ENCODE measurements around the gene UCP1.

The UCP1 gene

DNA sequence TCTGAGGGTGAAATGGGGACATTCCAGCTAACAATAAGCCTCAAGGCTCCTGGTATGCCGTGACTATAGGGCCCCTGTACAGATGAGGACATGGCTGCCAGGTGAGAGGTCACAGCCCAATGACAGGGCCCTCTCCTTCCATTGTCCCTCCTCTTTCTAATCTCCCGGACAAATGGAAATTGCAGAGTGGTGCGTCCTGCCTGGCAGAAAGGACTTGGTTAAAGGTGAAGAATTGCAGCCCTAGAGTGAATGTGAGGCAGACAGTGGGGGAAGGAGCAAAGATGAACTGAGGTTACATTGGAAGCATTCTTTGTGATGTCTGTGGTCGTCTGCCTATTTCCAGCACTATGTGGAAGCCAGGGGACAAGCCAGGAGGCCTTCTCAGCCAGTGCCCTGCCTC is 6.7 kb upstream of the UCP1 start:
- TF ChIP-seq GABPA (IDR thresholded peaks at IDR 0.05; ENCODE audit: low read depth) = no peak
- TF ChIP-seq, protein P1, sequence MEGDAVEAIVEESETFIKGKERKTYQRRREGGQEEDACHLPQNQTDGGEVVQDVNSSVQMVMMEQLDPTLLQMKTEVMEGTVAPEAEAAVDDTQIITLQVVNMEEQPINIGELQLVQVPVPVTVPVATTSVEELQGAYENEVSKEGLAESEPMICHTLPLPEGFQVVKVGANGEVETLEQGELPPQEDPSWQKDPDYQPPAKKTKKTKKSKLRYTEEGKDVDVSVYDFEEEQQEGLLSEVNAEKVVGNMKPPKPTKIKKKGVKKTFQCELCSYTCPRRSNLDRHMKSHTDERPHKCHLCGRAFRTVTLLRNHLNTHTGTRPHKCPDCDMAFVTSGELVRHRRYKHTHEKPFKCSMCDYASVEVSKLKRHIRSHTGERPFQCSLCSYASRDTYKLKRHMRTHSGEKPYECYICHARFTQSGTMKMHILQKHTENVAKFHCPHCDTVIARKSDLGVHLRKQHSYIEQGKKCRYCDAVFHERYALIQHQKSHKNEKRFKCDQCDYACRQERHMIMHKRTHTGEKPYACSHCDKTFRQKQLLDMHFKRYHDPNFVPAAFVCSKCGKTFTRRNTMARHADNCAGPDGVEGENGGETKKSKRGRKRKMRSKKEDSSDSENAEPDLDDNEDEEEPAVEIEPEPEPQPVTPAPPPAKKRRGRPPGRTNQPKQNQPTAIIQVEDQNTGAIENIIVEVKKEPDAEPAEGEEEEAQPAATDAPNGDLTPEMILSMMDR (IDR thresholded peaks at IDR 0.05; ENCODE audit: insufficient read depth, low read length) = no peak
- Histone ChIP-seq H3K4me3 (replicated peaks; ENCODE audit: insufficient read depth, low read length) (no peak overlapping the region), H3K27ac (replicated peaks) (no peak overlapping the region), H3K27me3 (ENCODE audit: insufficient read depth, poor library complexity, severe bottlenecking) (peaks cover 14% of the 10 kb centered on the region)
- no peak for DNase-seq (ENCODE audit: low read depth in 1 of 2, low spot score in 1 of 2)

DNA sequence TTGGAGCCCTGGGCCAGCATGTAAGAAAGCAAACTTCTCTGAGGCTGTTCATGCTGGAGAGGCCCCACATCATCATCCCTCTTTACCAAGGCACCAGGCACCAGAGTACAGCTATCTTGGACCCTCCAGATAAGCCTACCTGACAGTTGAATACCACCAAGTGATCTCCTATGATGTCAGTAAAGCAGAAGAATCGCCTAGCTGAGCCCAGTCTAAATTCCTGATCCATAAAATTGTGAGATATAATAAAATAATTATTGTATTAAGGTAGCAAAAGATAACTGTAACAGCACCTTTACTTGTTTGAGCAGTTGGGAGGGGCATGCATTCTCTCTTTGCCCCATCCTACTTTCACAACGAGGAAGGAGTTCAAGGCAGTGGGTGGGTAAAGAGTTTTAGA is 2.9 kb upstream of the UCP1 start:
- H3K27me3 ChIP-seq (ENCODE audit: insufficient read depth, poor library complexity, severe bottlenecking) = peaks cover 45% of the 10 kb centered on the region
- no peak overlapping the region for H3K4me3 ChIP-seq (replicated peaks; ENCODE audit: insufficient read depth, low read length)
- no peak overlapping the region for H3K27ac ChIP-seq (replicated peaks)
- TF ChIP-seq POLR2AphosphoS5 (IDR thresholded peaks at IDR 0.05; ENCODE audit: low read depth) (no peak), SPI1 (IDR thresholded peaks at IDR 0.05; ENCODE audit: borderline replicate concordance, low read depth) (no peak), GABPA (IDR thresholded peaks at IDR 0.05; ENCODE audit: low read depth) (no peak)
- TF ChIP-seq, protein P1 (IDR thresholded peaks at IDR 0.05; ENCODE audit: insufficient read depth, low read length) = no peak
- TF ChIP-seq, protein P2, sequence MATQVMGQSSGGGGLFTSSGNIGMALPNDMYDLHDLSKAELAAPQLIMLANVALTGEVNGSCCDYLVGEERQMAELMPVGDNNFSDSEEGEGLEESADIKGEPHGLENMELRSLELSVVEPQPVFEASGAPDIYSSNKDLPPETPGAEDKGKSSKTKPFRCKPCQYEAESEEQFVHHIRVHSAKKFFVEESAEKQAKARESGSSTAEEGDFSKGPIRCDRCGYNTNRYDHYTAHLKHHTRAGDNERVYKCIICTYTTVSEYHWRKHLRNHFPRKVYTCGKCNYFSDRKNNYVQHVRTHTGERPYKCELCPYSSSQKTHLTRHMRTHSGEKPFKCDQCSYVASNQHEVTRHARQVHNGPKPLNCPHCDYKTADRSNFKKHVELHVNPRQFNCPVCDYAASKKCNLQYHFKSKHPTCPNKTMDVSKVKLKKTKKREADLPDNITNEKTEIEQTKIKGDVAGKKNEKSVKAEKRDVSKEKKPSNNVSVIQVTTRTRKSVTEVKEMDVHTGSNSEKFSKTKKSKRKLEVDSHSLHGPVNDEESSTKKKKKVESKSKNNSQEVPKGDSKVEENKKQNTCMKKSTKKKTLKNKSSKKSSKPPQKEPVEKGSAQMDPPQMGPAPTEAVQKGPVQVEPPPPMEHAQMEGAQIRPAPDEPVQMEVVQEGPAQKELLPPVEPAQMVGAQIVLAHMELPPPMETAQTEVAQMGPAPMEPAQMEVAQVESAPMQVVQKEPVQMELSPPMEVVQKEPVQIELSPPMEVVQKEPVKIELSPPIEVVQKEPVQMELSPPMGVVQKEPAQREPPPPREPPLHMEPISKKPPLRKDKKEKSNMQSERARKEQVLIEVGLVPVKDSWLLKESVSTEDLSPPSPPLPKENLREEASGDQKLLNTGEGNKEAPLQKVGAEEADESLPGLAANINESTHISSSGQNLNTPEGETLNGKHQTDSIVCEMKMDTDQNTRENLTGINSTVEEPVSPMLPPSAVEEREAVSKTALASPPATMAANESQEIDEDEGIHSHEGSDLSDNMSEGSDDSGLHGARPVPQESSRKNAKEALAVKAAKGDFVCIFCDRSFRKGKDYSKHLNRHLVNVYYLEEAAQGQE (IDR thresholded peaks at IDR 0.05; ENCODE audit: insufficient replicate concordance, low read depth) = no peak
- no peak for DNase-seq (ENCODE audit: low read depth in 1 of 2, low spot score in 1 of 2)

DNA sequence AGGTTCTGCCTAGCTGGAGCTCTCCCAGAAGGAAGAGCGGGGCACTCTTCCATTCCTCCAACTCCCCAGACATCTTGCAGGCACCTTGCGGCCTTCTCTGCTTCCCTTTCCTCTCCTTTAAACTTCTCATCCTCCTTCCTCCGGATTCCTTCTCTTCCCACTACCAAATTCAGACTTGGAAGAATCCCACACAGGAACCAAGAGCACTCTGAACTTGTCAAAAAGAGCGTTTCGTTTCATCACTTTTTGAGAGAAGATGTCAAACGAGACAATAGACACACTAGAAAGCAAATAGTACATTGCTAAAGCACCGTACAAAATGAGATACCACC is 512 bp upstream of the UCP1 start:
- TF ChIP-seq, protein P2 (IDR thresholded peaks at IDR 0.05; ENCODE audit: insufficient replicate concordance, low read depth) = no peak
- no peak for TF ChIP-seq SPI1 (IDR thresholded peaks at IDR 0.05; ENCODE audit: borderline replicate concordance, low read depth)
- TF ChIP-seq, protein P1 (IDR thresholded peaks at IDR 0.05; ENCODE audit: insufficient read depth, low read length) = no peak
- TF ChIP-seq POLR2AphosphoS5 (IDR thresholded peaks at IDR 0.05; ENCODE audit: low read depth) = no peak
- TF ChIP-seq GABPA (IDR thresholded peaks at IDR 0.05; ENCODE audit: low read depth) = no peak
- Histone ChIP-seq H3K4me3 (replicated peaks; ENCODE audit: insufficient read depth, low read length) (no peak overlapping the region), H3K27ac (replicated peaks) (no peak overlapping the region), H3K27me3 (ENCODE audit: insufficient read depth, poor library complexity, severe bottlenecking) (peaks cover 58% of the 10 kb centered on the region)
- no peak for DNase-seq (ENCODE audit: low read depth in 1 of 2, low spot score in 1 of 2)

DNA sequence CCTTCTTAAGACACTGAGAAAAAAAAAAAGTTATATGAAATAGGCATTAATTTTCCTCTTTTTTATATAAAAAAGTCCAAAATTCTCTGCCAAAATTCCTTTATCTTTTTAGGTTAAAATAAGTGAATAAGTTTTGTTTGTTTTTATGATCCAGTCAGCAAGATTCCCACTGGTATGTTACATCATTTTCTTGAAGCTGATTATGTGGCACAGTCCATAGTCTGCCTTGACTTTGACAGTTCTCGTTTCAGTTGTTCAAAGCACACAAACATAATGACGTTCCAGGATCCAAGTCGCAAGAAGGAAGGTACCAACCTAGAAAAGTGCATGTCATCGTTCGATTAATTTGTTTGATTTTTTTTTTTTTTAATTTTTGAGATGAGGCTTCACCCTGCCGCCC is 9.1 kb downstream of the UCP1 start:
- H3K27ac ChIP-seq (replicated peaks) = no peak overlapping the region
- H3K4me3 ChIP-seq (replicated peaks; ENCODE audit: insufficient read depth, low read length) = no peak overlapping the region
- H3K27me3 ChIP-seq (ENCODE audit: insufficient read depth, poor library complexity, severe bottlenecking) = peaks cover 3% of the 10 kb centered on the region
- TF ChIP-seq POLR2AphosphoS5 (IDR thresholded peaks at IDR 0.05; ENCODE audit: low read depth) (no peak), GABPA (IDR thresholded peaks at IDR 0.05; ENCODE audit: low read depth) (no peak), SPI1 (IDR thresholded peaks at IDR 0.05; ENCODE audit: borderline replicate concordance, low read depth) (no peak)
- TF ChIP-seq, protein P2 (IDR thresholded peaks at IDR 0.05; ENCODE audit: insufficient replicate concordance, low read depth) = no peak
- TF ChIP-seq, protein P1 (IDR thresholded peaks at IDR 0.05; ENCODE audit: insufficient read depth, low read length) = no peak
- DNase-seq (ENCODE audit: low read depth in 1 of 2, low spot score in 1 of 2) = no peak

Measured in HL-60 (cell line).